ENCODE measurements around the gene KRTAP4-7. TPM values are rescaled to one million over a fixed set of nuclear protein-coding genes. Genes with fewer than 3 reads are reported as not detected.
"Not testable (repeated sequence)": the region's sequence is repeated elsewhere in the genome, so short reads cannot be mapped to it uniquely, and the experiment has no call there.

KRTAP4-7 gene
- total RNA-seq, 2 experiments from 2014 or later: not detected

GRCh38 chr17:41055130-41055529 is 28.8 kb upstream of the KRTAP4-7 start, which contains the start of gene KRTAP2-2:
Gene KRTAP2-2, minus strand, starts transcription at chr17:41055230. Its CDS starts 19 bp downstream, at chr17:41055211.
- H3K27me3 Mint-ChIP-seq (ENCODE audit: low read depth): peaks cover 34% of the 10 kb centered on the region
- not testable (repeated sequence) for H3K4me1 Mint-ChIP-seq (ENCODE audit: low read depth)

GRCh38 chr17:41057547-41057946 is 26.4 kb upstream of the KRTAP4-7 start:
- DNase-seq: no peak
- Mint-ChIP-seq H3K9me3 (ENCODE audit: insufficient read depth) (no peaks in the 10 kb centered on the region), H3K36me3 (ENCODE audit: low read depth) (no peaks in the 10 kb centered on the region)

More at GRCh38 chr17:41055130-41055529, 28.8 kb upstream of the KRTAP4-7 start, which contains the start of gene KRTAP2-2:
- DNase-seq; CTCF ChIA-PET; H3K9me3 Mint-ChIP-seq (ENCODE audit: insufficient read depth); H3K4me3 Mint-ChIP-seq; H3K36me3 Mint-ChIP-seq (ENCODE audit: low read depth); H3K27ac Mint-ChIP-seq; ATAC-seq; POLR2A ChIA-PET: not testable (repeated sequence)

GRCh38 chr17:41058741-41059140 is 25.2 kb upstream of the KRTAP4-7 start:
- ChIA-PET CTCF (no interaction called here), POLR2A (interaction anchor here (1.2 kb wide), 1 partner anchor 11 kb away, joined by 3 read pairs; the partner anchor contains the start of gene KRTAP2-1)
- no peak overlapping the region for H3K4me3 Mint-ChIP-seq
- peaks cover 37% of the 10 kb centered on the region for H3K27me3 Mint-ChIP-seq (ENCODE audit: low read depth)
- DNase-seq: no peak
- H3K27ac Mint-ChIP-seq: no peak overlapping the region
- no peaks in the 10 kb centered on the region for H3K9me3 Mint-ChIP-seq (ENCODE audit: insufficient read depth)
- no peaks in the 10 kb centered on the region for H3K36me3 Mint-ChIP-seq (ENCODE audit: low read depth)
- H3K4me1 Mint-ChIP-seq (ENCODE audit: low read depth): no peaks in the 10 kb centered on the region
- no peak for ATAC-seq

More at GRCh38 chr17:41057547-41057946, 26.4 kb upstream of the KRTAP4-7 start:
- H3K4me1 Mint-ChIP-seq (ENCODE audit: low read depth): no peaks in the 10 kb centered on the region
- CTCF ChIA-PET: no interaction called here
- H3K4me3 Mint-ChIP-seq: no peak overlapping the region
- peaks cover 40% of the 10 kb centered on the region for H3K27me3 Mint-ChIP-seq (ENCODE audit: low read depth)
- no peak overlapping the region for H3K27ac Mint-ChIP-seq
- POLR2A ChIA-PET: interaction anchor here (1.2 kb wide), 1 partner anchor 10 kb away, joined by 3 read pairs; the partner anchor contains the start of gene KRTAP2-1
- ATAC-seq: no peak

- H3K4me3 Mint-ChIP-seq; H3K36me3 Mint-ChIP-seq (ENCODE audit: low read depth); H3K9me3 Mint-ChIP-seq (ENCODE audit: insufficient read depth); CTCF ChIA-PET; H3K4me1 Mint-ChIP-seq (ENCODE audit: low read depth); DNase-seq; POLR2A ChIA-PET; ATAC-seq; H3K27ac Mint-ChIP-seq: not testable (repeated sequence)
- H3K27me3 Mint-ChIP-seq (ENCODE audit: low read depth): peaks cover 37% of the 10 kb centered on the region
Observed at GRCh38 chr17:41059276-41060051, 24.5 kb upstream of the KRTAP4-7 start.

GRCh38 chr17:41060052-41060604 is 23.8 kb upstream of the KRTAP4-7 start, which contains the start of gene KRTAP2-3:
Gene KRTAP2-3, minus strand, starts transcription at chr17:41060114. Its CDS starts 64 bp downstream, at chr17:41060050.
- no peaks in the 10 kb centered on the region for H3K9me3 Mint-ChIP-seq (ENCODE audit: insufficient read depth)
- H3K4me3 Mint-ChIP-seq: no peak within 1 kb of the TSS
- CTCF ChIA-PET: no interaction called here
- ATAC-seq: no peak
- H3K27me3 Mint-ChIP-seq (ENCODE audit: low read depth): peaks cover 37% of the 10 kb centered on the region
- no peaks in the 10 kb centered on the region for H3K4me1 Mint-ChIP-seq (ENCODE audit: low read depth)
- no peak for DNase-seq
- no peak within 1 kb of the TSS for H3K27ac Mint-ChIP-seq
- POLR2A ChIA-PET: no interaction called here
- no peaks in the 10 kb centered on the region for H3K36me3 Mint-ChIP-seq (ENCODE audit: low read depth)

GRCh38 chr17:41061964-41062363 is 22.0 kb upstream of the KRTAP4-7 start:
- DNase-seq (no peak), ATAC-seq (no peak)
- H3K36me3 Mint-ChIP-seq (ENCODE audit: low read depth): no peaks in the 10 kb centered on the region
- H3K9me3 Mint-ChIP-seq (ENCODE audit: insufficient read depth): no peaks in the 10 kb centered on the region
- peaks cover 36% of the 10 kb centered on the region for H3K27me3 Mint-ChIP-seq (ENCODE audit: low read depth)
- H3K4me1 Mint-ChIP-seq (ENCODE audit: low read depth): no peaks in the 10 kb centered on the region
- H3K4me3 Mint-ChIP-seq: no peak overlapping the region
- CTCF ChIA-PET: no interaction called here
- H3K27ac Mint-ChIP-seq: no peak overlapping the region
- POLR2A ChIA-PET: no interaction called here

- Mint-ChIP-seq H3K4me3 (no peak overlapping the region), H3K27ac (no peak overlapping the region), H3K27me3 (ENCODE audit: low read depth) (peaks cover 28% of the 10 kb centered on the region), H3K9me3 (ENCODE audit: insufficient read depth) (no peaks in the 10 kb centered on the region), H3K4me1 (ENCODE audit: low read depth) (no peaks in the 10 kb centered on the region), H3K36me3 (ENCODE audit: low read depth) (no peaks in the 10 kb centered on the region)
- CTCF ChIA-PET: no interaction called here
- POLR2A ChIA-PET: no interaction called here
- DNase-seq: no peak
- ATAC-seq: no peak
Observed at GRCh38 chr17:41063449-41063848, 20.5 kb upstream of the KRTAP4-7 start.

- Mint-ChIP-seq H3K27ac (no peak overlapping the region), H3K4me1 (ENCODE audit: low read depth) (peaks cover 2% of the 10 kb centered on the region), H3K9me3 (ENCODE audit: insufficient read depth) (no peaks in the 10 kb centered on the region), H3K36me3 (ENCODE audit: low read depth) (no peaks in the 10 kb centered on the region), H3K4me3 (no peak overlapping the region), H3K27me3 (ENCODE audit: low read depth) (peaks cover 23% of the 10 kb centered on the region)
- ChIA-PET CTCF (no interaction called here), POLR2A (no interaction called here)
- ATAC-seq (no peak), DNase-seq (no peak)
Observed at GRCh38 chr17:41064301-41064700, 19.6 kb upstream of the KRTAP4-7 start.

GRCh38 chr17:41065016-41065689 is 18.8 kb upstream of the KRTAP4-7 start:
- H3K4me3 Mint-ChIP-seq; CTCF ChIA-PET; H3K27ac Mint-ChIP-seq; DNase-seq; H3K36me3 Mint-ChIP-seq (ENCODE audit: low read depth); POLR2A ChIA-PET; H3K9me3 Mint-ChIP-seq (ENCODE audit: insufficient read depth); H3K4me1 Mint-ChIP-seq (ENCODE audit: low read depth); ATAC-seq: not testable (repeated sequence)
- peaks cover 17% of the 10 kb centered on the region for H3K27me3 Mint-ChIP-seq (ENCODE audit: low read depth)

GRCh38 chr17:41065829-41066624 is 17.9 kb upstream of the KRTAP4-7 start, which contains the start of gene KRTAP2-4:
Gene KRTAP2-4, minus strand, starts transcription at chr17:41065879. Its CDS starts 34 bp downstream, at chr17:41065845.
- ChIA-PET POLR2A (no interaction called here), CTCF (no interaction called here)
- no peak within 1 kb of the TSS for H3K27ac Mint-ChIP-seq
- no peak for DNase-seq
- no peak for ATAC-seq
- H3K4me1 Mint-ChIP-seq (ENCODE audit: low read depth): peaks cover 2% of the 10 kb centered on the region
- no peak within 1 kb of the TSS for H3K4me3 Mint-ChIP-seq
- H3K36me3 Mint-ChIP-seq (ENCODE audit: low read depth): no peaks in the 10 kb centered on the region
- H3K27me3 Mint-ChIP-seq (ENCODE audit: low read depth): peaks cover 10% of the 10 kb centered on the region
- H3K9me3 Mint-ChIP-seq (ENCODE audit: insufficient read depth): no peaks in the 10 kb centered on the region

GRCh38 chr17:41067281-41067680 is 16.7 kb upstream of the KRTAP4-7 start:
- no peak for ATAC-seq
- no peak for DNase-seq
- Mint-ChIP-seq H3K36me3 (ENCODE audit: low read depth) (no peaks in the 10 kb centered on the region), H3K9me3 (ENCODE audit: insufficient read depth) (no peaks in the 10 kb centered on the region), H3K4me1 (ENCODE audit: low read depth) (peaks cover 2% of the 10 kb centered on the region), H3K27me3 (ENCODE audit: low read depth) (peaks cover 4% of the 10 kb centered on the region), H3K4me3 (no peak overlapping the region), H3K27ac (no peak overlapping the region)
- POLR2A ChIA-PET: no interaction called here
- CTCF ChIA-PET: interaction anchor here (0.9 kb wide), 1 partner anchor 255 kb away, joined by 4 read pairs; no protein-coding TSS in a partner anchor
